GM12873 (cell line): ENCODE data around the gene AAGAB.
A peak's percentile ranks its signal among the peaks of the same experiment; 100 is the strongest.

ENCODE experiments used
- CTCF ChIP-seq: IDR thresholded peaks from 2 replicates; pipeline ENCODE4 v1.5.1; 2012; ENCODE audit warnings: low read depth, mild to moderate bottlenecking, moderate library complexity, low read length, control low read depth; ENCODE audit not compliant: insufficient read depth; ENCODE audit errors: missing control alignments

AAGAB gene

GRCh38 chr15:67254238-67255175, at the start of gene AAGAB, which contains the start of gene IQCH:
Gene AAGAB (minus strand): TSS chr15:67254661. CDS start chr15:67254631, 30 bp downstream.
Gene IQCH (plus strand): TSS chr15:67254786. CDS start chr15:67254897, 111 bp downstream.
- TF ChIP-seq CTCF, result no peak

GRCh38 chr15:67303490-67304363, 49.3 kb upstream of the AAGAB start:
- TF ChIP-seq CTCF, result peak; percentile 43

- TF ChIP-seq CTCF, result no peak
These were observed 46.0 kb upstream of the AAGAB start for GRCh38 chr15:67300266-67301025.

- no peak for TF ChIP-seq CTCF
These were observed 42.2 kb upstream of the AAGAB start for GRCh38 chr15:67296684-67297083.

GRCh38 chr15:67296188-67296587, 41.7 kb upstream of the AAGAB start:
- no peak for TF ChIP-seq CTCF

- no peak for TF ChIP-seq CTCF
These were observed 35.9 kb upstream of the AAGAB start for GRCh38 chr15:67290319-67290718.

- no peak for TF ChIP-seq CTCF
These were observed 27.3 kb upstream of the AAGAB start for GRCh38 chr15:67281714-67282113.
